HG03045 (cell line): ENCODE results near the gene GTF2E1.
A peak's percentile ranks its signal among the peaks of the same experiment; 100 is the strongest.

Source experiments
- ATAC-seq: cut with Tn5 transposase; IDR thresholded peaks from one replicate; pipeline ENCODE4 v1.9.1; 2021; ENCODE audit warnings: mild to moderate bottlenecking, moderate library complexity; ENCODE audit not compliant: unreplicated experiment

Gene GTF2E1

DNA sequence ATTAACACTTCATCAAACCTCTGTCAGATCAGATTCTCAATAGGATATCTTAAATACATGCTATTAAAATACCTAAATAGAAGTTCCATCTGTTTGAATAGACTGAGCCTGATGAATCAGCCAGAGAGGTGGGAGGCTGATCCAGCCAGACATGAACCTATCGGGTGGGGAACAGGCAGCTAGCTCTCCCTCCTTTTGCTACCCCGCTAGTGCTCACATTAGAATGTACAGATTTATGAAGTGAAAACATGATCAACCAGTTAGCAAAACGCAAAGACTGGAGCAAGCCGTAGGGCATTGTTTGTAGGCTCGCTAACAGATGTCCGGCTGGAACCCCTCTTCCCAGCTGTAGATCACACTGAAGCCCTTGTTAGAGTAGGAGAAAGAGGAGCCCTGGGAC lies 54.4 kb downstream of the GTF2E1 start:
- ATAC-seq: no peak

DNA sequence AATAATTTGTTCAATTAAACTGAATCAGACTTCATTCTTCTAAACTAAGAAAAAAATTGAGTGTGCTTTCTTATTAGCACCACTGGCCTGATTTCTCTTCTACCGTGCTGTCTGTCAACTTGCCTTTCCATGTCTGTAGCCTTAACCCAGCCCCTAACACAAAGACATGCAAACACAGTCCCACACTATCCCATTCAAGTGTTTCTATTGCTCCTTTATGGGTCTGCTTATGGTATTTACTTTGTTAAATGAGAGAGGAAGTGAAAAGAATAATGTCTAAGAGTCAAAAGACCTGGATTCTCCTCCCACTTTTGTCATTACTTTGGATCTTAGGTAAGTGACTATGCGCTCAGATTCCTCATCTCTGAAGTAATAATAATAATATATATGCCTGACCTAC lies 55.3 kb downstream of the GTF2E1 start:
- ATAC-seq: no peak

DNA sequence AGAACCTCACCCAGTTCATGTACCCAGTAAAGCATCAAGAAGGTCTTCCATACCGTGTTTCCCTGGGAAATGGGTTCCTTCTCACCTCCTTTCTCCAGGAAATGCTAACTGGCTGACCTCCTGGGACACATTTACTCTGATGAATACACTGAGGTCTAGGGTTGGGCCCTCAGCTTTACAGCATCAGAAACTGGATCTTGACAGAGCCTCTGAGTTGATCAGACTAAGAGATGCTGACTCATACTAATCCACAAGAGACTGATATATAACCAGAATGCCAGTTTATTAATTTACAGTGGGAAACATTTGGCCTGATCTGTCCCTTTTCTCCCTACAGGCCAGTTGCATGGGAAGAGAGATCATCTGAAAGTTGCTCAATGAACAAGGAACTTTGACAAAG lies 55.8 kb downstream of the GTF2E1 start:
- ATAC-seq: no peak

DNA sequence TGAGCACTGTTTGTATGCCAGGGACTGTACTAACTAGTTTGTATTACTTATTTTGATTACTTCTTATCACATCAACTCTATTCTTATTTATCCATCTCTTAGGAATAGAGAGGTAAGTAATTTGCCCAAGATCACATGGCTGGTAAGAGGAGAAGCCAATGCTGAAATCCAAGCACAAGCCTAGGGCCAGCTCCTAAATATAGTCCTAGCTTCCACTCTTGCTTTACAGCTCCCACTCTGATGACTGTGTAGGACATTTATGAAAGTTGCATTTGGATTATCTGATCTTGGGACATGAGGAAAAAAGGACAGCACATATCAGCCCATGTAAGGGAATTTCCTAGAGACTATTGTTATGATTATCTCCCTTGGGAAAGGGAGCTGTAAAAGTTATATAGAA lies 58.1 kb downstream of the GTF2E1 start:
- ATAC-seq: no peak

DNA sequence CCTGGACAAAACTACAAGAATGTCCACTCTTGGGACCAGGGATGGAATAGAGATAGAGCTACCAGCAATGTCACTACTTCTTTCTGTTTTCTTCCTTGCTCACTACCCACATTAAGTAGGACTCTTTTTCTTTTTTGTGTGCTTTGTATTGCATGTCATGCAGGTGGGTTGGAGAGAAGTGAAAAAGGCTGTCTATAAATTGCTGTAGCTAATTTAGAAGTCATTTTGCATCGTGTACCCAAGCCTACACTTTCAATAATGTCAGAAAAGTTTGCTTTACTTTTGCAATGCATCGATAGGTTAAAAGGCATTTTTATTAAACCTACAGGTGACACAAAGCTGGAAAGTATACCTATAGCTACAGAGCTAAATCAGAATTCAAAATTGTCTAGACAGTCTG lies 58.9 kb downstream of the GTF2E1 start:
- peak; percentile 68 for ATAC-seq

DNA sequence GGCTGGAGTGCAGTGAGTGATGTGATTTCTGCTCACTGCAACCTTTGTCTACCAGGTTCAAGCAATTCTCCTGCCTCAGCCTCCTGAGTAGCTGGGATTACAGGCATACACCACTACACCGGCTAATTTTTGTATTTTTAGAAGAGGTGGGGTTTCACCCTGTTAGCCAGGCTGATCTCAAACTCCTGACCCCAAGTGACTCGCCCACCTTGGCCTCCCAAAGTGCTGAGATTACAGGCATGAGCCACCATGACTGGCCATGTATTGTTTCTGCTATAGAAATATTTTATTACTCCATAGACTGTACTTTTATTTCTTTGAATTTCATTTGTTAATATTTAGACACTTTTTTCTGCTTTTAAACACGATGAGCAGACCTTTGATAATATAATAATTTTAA lies 60.4 kb downstream of the GTF2E1 start:
- no peak for ATAC-seq

DNA sequence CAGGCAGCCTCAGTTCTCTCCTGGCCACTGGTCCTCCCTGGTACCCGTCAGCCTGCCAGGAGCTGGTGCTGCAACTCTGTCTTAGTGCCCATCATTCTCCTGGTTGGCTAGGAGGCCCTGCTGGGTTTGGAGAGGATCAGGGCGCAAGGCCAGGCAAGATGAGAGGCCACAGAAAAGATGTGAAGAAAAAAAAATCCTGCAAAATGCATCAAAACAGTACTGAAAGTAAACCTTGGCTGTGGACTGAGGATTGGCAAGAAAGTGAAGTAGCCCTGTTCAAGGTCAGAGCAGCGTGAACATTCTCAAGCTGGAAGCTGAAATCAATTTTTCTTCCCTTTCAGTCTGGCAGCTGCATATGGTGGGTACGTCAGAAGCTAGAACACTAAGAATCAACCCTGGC lies 74.2 kb downstream of the GTF2E1 start:
- no peak for ATAC-seq

DNA sequence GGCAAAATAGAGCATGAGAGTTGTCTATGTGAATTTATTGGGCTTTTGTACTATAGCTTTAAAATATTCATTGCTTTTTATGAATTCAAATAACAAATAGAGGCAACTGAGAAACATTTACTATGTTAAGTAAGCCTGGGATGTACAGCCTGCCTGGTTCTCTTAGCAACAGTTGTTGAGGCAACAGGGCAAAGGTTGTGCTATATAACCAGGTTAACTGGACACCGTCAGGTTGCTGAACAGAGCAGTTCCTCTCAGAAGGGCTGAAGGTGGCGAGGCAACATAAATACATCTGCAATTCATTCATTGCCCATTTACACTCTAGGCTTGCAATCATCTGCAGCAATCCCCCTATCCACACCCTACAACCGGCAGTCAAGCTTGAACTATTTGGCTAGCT lies 78.2 kb downstream of the GTF2E1 start:
- ATAC-seq: no peak

DNA sequence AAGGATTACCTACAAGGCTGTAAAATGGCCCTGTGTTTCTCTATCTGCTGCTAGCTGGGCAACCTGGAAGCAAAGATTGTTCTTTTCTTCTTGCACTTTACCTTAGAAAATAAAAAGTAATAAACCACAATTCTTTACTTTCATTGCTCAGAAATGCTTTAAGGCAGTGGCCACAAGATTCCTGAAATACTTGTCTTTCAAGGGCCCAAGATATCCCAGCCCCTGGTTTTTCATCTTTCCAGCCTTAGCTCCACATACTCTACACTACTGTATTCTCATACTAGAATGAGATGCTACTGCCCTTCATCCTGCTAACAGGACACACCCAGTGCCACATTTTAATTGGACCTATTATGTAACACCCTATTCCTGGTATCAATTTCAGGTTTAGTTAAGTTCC lies 78.9 kb downstream of the GTF2E1 start:
- no peak for ATAC-seq

DNA sequence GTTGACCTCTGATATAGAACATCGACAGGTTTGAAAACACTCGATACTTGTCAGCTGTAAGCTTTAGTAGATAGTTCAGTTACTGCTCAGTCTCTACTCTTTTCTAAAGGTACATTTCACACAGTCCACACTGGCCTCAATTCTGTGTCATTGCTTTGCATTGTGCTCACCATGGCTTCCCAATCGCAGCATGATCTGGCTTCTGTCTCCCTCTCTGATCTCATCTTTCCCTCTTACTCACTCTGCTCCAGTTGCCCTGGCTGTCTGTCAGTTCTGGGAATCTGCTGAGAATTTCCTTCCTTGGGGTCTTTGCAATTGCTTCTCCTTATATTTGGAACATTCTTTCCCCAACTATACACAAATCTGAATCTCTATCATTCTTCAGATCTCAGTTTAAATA lies 80.6 kb downstream of the GTF2E1 start:
- ATAC-seq: no peak

DNA sequence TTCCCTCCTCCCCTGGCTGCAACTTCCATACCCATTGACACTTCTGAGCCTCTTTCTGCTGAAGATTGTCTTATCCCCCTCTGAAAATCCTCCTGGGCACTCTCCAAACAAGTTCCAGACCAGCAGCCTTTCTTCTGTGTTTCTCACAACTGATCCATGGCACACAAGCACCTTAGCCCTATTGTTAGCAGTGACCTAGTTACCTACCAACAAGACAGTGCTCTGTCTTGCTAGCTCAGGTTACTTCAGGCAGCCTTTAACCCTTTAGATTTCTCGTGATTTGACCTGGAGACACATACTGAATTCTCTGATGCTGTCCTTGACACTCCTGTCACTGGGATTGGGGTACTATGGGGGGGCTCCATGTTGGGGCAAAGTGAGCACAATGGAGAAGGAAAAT lies 82.1 kb downstream of the GTF2E1 start:
- no peak for ATAC-seq

DNA sequence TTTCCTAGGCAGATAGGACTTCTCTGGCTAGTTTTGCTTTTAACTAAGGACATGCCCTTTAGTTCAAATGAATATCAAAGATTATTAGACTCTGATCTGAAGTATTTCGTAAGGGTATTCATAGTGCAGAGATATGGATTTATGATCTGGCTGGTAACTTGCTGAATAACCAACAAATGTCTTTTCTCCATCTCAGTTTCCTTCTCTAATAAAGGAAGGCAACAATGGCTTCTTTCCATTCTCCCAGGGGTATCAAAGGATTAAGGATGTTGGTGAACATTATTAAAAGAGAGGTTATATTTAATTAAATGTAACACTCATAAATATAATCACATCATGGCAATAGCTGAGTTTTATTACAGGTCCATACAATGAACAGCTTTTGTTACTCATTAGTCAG lies 86.3 kb downstream of the GTF2E1 start:
- no peak for ATAC-seq

DNA sequence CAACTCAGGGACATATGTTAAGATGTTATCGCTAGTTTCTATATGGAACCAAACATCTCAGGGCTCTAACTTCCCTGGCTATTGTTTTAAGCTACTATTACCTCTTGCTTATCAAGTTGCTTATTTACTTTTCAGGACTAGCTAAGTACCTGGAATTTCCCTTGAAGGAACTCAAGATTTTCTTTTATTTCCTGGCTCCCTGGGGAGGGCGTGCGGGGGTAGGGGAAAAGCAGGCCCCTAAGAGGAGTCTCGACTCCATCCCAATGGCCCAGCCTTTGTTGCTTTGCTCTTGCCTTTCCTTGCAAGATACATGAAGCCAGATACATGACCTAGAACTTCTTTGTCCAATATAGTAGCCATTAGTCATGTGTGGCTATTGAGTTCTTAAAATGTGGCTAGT lies 88.5 kb downstream of the GTF2E1 start:
- ATAC-seq: no peak
